SK-N-SH (cell line): ENCODE data around the gene LINC00305.

ENCODE experiments used
- ELF1 ChIP-seq: IDR thresholded peaks from 2 replicates; pipeline ENCODE4 v1.4.0; 2012
- EP300 ChIP-seq, 2 experiments: IDR thresholded peaks; 2 replicates each; pipeline versions ENCODE4 v1.4.0 to v1.6.1; 2012; ENCODE audit warnings: borderline replicate concordance in 1 of 2, low read depth in 1 of 2, low read length in 1 of 2
- FOSL2 ChIP-seq: IDR thresholded peaks from 2 replicates; pipeline ENCODE4 v1.4.0; 2012; ENCODE audit warnings: low read depth, mild to moderate bottlenecking, moderate library complexity, borderline replicate concordance
- FOXM1 ChIP-seq: IDR thresholded peaks from 2 replicates; pipeline ENCODE4 v1.4.0; 2012; ENCODE audit warnings: low read depth, mild to moderate bottlenecking
- MAX ChIP-seq: IDR thresholded peaks from 2 replicates; pipeline ENCODE4 v1.4.0; 2012; ENCODE audit warnings: low read depth
- RFX5 ChIP-seq: IDR thresholded peaks from 2 replicates; pipeline ENCODE4 v1.6.1; 2012; ENCODE audit warnings: mild to moderate bottlenecking, improper control_type of control experiment, low read length
- SIN3A ChIP-seq: IDR thresholded peaks from 2 replicates; pipeline ENCODE4 v1.6.1; 2012; ENCODE audit warnings: low read depth, mild to moderate bottlenecking, low read length, moderate library complexity, borderline replicate concordance
- TAF1 ChIP-seq: IDR thresholded peaks from 2 replicates; pipeline ENCODE4 v1.6.1; 2012; ENCODE audit warnings: low read depth, mild to moderate bottlenecking, low read length, moderate library complexity, borderline replicate concordance
- YY1 ChIP-seq: IDR thresholded peaks from 2 replicates; pipeline ENCODE4 v1.4.0; 2012; ENCODE audit warnings: low read depth, mild to moderate bottlenecking
- TF ChIP-seq, protein P1 (sequence below): fragments of 200-600 bp; sonication (generic); IDR thresholded peaks from 2 replicates; pipeline ENCODE4 v1.6.1; 2017; ENCODE audit warnings: antibody characterized with exemption, mild to moderate bottlenecking, moderate library complexity

GRCh38 chr18:64137914-64138313, 11.0 kb downstream of the LINC00305 start:
- TF ChIP-seq, protein P1, sequence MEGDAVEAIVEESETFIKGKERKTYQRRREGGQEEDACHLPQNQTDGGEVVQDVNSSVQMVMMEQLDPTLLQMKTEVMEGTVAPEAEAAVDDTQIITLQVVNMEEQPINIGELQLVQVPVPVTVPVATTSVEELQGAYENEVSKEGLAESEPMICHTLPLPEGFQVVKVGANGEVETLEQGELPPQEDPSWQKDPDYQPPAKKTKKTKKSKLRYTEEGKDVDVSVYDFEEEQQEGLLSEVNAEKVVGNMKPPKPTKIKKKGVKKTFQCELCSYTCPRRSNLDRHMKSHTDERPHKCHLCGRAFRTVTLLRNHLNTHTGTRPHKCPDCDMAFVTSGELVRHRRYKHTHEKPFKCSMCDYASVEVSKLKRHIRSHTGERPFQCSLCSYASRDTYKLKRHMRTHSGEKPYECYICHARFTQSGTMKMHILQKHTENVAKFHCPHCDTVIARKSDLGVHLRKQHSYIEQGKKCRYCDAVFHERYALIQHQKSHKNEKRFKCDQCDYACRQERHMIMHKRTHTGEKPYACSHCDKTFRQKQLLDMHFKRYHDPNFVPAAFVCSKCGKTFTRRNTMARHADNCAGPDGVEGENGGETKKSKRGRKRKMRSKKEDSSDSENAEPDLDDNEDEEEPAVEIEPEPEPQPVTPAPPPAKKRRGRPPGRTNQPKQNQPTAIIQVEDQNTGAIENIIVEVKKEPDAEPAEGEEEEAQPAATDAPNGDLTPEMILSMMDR, result no peak
- no peak for TF ChIP-seq TAF1
- TF ChIP-seq YY1, result no peak
- no peak for TF ChIP-seq FOSL2
- TF ChIP-seq ELF1, result no peak
- TF ChIP-seq EP300 (IDR thresholded peaks at IDR 0.05; ENCODE audit: borderline replicate concordance in 1 of 2, low read depth in 1 of 2, low read length in 1 of 2), result no peak
- no peak for TF ChIP-seq FOXM1
- TF ChIP-seq SIN3A, result no peak
- no peak for TF ChIP-seq RFX5
- TF ChIP-seq MAX, result no peak
